IPS DF 6.9 (cell line): ENCODE results near the gene CERT1.

ENCODE experiments used
- DNase-seq: peaks from one replicate; pipeline ENCODE4 v3.0.0-alpha.2; 2013; ENCODE audit warnings: low read depth, low spot score
- H3K27ac ChIP-seq: one replicate; pipeline ENCODE4 v1.5.1; 2013; ENCODE audit warnings: low read length, control low read depth
- H3K27me3 ChIP-seq: 2 replicates; pipeline ENCODE4 v1.6.1; 2013; ENCODE audit warnings: mild to moderate bottlenecking, low read length; ENCODE audit not compliant: control insufficient read depth, insufficient read depth
- H3K36me3 ChIP-seq: 2 replicates; pipeline ENCODE4 v1.6.1; 2013; ENCODE audit warnings: low read length; ENCODE audit not compliant: control insufficient read depth, insufficient read depth
- H3K4me1 ChIP-seq: 2 replicates; pipeline ENCODE4 v1.6.1; 2013; ENCODE audit warnings: low read length; ENCODE audit not compliant: control insufficient read depth, insufficient read depth
- H3K4me3 ChIP-seq: 2 replicates; pipeline ENCODE4 v1.5.1; 2013; ENCODE audit warnings: mild to moderate bottlenecking, low read length
- H3K9me3 ChIP-seq: 2 replicates; pipeline ENCODE4 v1.6.1; 2013; ENCODE audit warnings: low read length, inconsistent platforms; ENCODE audit not compliant: control insufficient read depth, insufficient read depth
- WGBS: extraction: QIAGEN DNeasy Blood & Tissue Kit; methylation state at CpG from one replicate; pipeline ENCODE4 v1.1.7; 2013; ENCODE audit warnings: mixed read lengths, missing lambda C conversion rate; ENCODE audit not compliant: insufficient read length, insufficient coverage; 5-methylcytosine and 5-hydroxymethylcytosine counted together

Gene CERT1

DNA sequence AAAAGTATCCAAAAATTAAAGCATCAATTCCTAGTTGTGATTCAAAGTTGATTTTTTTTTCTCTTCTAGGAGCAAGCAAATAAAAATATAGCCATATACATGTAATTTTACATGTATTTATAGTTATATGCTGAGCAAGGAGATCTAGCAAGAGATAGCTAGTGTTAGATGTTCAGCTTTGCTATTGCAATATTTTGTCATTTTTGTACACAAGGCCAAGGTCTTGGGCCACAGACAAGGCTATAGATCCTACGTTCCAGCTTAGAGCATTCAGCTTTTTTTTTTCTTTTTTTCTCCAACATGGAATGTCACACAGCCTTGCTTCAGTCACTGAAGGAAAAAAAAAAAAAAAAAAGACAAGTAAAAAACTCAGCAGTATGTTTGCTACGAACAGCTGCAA, 137.6 kb downstream of the CERT1 start:
- WGBS, result no CpG with 5 or more reads among the region's 2 CpGs
- H3K4me1 ChIP-seq, result no peaks in the 10 kb centered on the region
- H3K9me3 ChIP-seq, result no peaks in the 10 kb centered on the region
- no peaks in the 10 kb centered on the region for H3K36me3 ChIP-seq
- no peak for DNase-seq
- no peak overlapping the region for H3K27ac ChIP-seq
- no peaks in the 10 kb centered on the region for H3K27me3 ChIP-seq
- H3K4me3 ChIP-seq, result no peak overlapping the region

DNA sequence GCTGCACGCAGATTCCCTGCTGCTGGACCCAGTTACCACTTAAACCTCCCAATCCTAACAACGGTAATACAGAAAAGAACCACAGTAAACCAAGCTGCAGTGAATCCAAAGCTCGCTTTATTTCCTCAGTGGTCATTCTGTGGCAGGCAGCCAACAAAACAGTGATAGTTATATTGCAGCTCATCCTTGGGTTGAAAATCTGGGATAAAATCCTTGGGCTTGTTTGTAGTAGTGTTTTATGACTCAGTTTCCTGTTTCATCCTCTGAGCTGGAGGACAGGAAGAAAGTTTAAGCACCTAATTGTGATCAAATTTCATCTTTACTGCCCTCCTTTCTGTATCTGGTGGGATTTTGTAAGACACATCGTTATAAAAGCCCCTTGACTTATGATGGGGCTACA, 143.0 kb downstream of the CERT1 start:
- no peaks in the 10 kb centered on the region for H3K4me1 ChIP-seq
- no peak overlapping the region for H3K27ac ChIP-seq
- no peak overlapping the region for H3K4me3 ChIP-seq
- no peaks in the 10 kb centered on the region for H3K36me3 ChIP-seq
- no CpG with 5 or more reads among the region's 4 CpGs for WGBS
- no peaks in the 10 kb centered on the region for H3K27me3 ChIP-seq
- no peak for DNase-seq
- H3K9me3 ChIP-seq, result no peaks in the 10 kb centered on the region

DNA sequence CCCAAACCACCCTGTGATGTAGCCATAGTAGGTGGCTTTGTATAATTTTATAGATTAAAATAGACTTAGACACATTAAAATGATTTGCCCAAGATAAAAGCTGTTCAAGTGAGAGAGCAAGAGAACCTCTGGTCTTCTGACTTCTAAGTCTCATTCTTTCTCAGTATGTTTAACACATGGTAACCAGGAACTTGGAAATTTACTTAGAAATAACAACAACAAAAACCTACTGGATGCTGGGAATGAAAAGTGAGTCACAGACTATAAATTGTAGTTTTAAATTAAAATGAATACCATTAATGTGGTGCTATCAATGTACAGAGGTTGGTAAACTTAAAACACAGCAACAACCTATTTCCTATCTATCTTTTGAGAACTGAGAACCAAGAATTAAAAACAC, 144.0 kb downstream of the CERT1 start:
- Histone ChIP-seq H3K36me3 (no peaks in the 10 kb centered on the region), H3K9me3 (no peaks in the 10 kb centered on the region), H3K4me1 (no peaks in the 10 kb centered on the region), H3K27me3 (no peaks in the 10 kb centered on the region), H3K27ac (no peak overlapping the region), H3K4me3 (no peak overlapping the region)
- no peak for DNase-seq

- Histone ChIP-seq H3K27me3 (no peaks in the 10 kb centered on the region), H3K36me3 (no peaks in the 10 kb centered on the region), H3K9me3 (no peaks in the 10 kb centered on the region), H3K4me3 (no peak overlapping the region), H3K4me1 (no peaks in the 10 kb centered on the region), H3K27ac (no peak overlapping the region)
- DNase-seq, result no peak
- no CpG with 5 or more reads among the region's 9 CpGs for WGBS
Observed at GRCh38 chr5:75366787-75367186, 144.6 kb downstream of the CERT1 start.

- Histone ChIP-seq H3K27ac (no peak overlapping the region), H3K36me3 (no peaks in the 10 kb centered on the region; the same call in 1 of the 2 replicates), H3K9me3 (no peaks in the 10 kb centered on the region), H3K27me3 (no peaks in the 10 kb centered on the region), H3K4me3 (no peak overlapping the region), H3K4me1 (no peaks in the 10 kb centered on the region)
- no peak for DNase-seq
- WGBS, result no CpG with 5 or more reads among the region's 1 CpG
Observed at GRCh38 chr5:75365740-75366139, 145.7 kb downstream of the CERT1 start.

DNA sequence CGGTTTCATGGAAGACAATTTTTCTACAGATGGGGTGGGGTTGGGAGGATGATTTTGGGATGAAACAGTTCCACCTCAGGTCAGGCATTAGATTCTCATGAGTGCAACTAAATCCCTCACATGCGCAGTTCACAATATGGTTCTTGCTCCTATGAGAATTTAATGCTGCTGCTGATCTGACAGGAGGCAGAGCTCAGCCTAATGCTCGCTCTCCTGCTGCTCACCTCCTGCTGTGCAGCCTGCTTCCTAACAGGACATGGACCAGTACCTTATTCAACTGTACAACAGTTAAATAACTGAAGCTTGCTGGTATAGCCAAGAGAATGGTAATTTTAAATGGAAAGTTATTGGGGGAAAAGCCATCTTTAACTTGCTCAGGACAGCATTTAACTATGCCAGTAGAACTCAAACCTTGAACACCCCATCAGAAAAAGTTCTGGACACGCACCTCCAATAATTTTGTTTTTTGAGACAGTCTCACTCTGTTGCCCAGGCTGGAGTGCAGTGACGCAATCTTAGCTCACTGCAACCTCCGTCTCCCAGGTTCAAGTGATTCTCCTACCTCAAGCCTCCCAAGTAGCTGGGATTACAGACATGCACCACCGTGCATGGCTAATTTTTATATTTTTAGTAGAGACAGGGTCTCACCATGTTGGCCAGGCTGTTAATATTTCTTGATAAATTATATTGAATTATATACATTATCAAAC, 146.7 kb downstream of the CERT1 start:
- DNase-seq, result no peak
- Histone ChIP-seq H3K4me3 (no peak overlapping the region), H3K4me1 (no peaks in the 10 kb centered on the region), H3K36me3 (peaks cover 6% of the 10 kb centered on the region; the same call in 1 of the 2 replicates), H3K27ac (no peak overlapping the region), H3K9me3 (no peaks in the 10 kb centered on the region), H3K27me3 (no peaks in the 10 kb centered on the region)
- WGBS, result no CpG with 5 or more reads among the region's 7 CpGs

DNA sequence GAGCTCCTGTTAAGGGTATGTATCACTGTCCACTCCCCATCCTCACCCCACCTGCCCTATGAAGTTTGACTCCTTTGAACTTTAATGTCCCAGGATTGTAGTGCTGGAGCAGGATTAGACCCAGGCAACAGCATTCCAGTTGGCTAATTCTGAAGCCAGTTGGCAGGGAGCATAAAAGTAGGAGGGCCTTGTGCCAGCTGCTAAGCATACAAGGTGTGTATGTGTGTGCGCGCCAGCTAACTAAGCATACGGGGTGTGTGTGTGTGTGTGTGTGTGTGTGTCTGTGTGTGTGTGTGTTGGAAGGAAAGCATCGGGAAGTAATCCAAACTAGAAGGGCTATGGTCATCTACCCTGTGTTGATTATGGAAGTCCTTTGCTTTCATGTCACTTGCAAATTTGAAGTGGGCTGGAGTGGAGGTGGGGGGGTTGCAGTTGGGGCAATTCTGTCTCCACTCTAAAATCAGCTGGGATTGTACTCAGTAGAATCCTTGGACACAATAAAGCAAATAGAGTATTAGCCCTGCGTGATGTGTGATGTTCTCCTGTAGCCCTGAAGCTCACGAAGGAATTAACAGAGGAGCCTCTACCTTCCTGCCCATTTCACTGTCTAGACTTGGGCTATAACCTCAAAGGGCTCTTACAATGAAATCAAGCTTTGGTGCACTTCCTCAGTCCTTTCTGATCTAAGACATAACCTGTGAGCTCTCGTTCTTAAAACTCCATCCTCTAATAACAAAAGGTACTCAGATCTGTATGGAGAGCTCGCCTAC, 147.5 kb downstream of the CERT1 start:
- WGBS, result no CpG with 5 or more reads among the region's 8 CpGs
- no peak overlapping the region for H3K27ac ChIP-seq

DNA sequence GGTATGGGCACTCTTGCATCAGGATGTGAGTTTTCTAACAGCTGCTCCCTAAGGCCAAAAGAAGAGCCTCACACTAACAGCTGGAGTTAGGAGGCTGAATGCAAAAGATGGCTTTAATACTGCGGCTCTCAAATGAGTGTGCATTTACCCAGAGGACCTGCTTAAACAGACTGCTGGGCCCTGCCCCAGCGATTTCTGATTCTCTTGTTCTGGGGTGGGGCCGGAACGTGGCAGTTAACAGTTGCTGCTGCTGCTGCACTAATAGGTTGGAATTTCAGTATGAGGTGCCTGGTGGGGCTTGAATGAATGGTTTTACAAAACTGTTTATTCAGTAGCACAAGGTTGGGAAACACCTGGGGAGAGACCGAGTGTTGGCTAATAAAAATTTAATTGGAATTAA, 148.3 kb downstream of the CERT1 start:
- Histone ChIP-seq H3K36me3 (peaks cover 14% of the 10 kb centered on the region; the same call in 1 of the 2 replicates), H3K4me3 (no peak overlapping the region), H3K9me3 (no peaks in the 10 kb centered on the region), H3K27ac (no peak overlapping the region), H3K4me1 (no peaks in the 10 kb centered on the region), H3K27me3 (no peaks in the 10 kb centered on the region)
- DNase-seq, result no peak
- WGBS, result no CpG with 5 or more reads among the region's 5 CpGs

More for the DNA sequence above, 147.5 kb downstream of the CERT1 start:
- Histone ChIP-seq H3K27me3 (no peaks in the 10 kb centered on the region), H3K4me1 (no peaks in the 10 kb centered on the region), H3K36me3 (peaks cover 14% of the 10 kb centered on the region; the same call in 1 of the 2 replicates), H3K4me3 (no peak overlapping the region), H3K9me3 (no peaks in the 10 kb centered on the region)
- DNase-seq, result no peak

GRCh38 chr5:75362474-75362975, 148.9 kb downstream of the CERT1 start:
- DNase-seq, result no peak
- no peaks in the 10 kb centered on the region for H3K4me1 ChIP-seq
- H3K27me3 ChIP-seq, result no peaks in the 10 kb centered on the region
- H3K36me3 ChIP-seq, result peaks cover 15% of the 10 kb centered on the region; the same call in 1 of the 2 replicates
- no peaks in the 10 kb centered on the region for H3K9me3 ChIP-seq
- no peak overlapping the region for H3K27ac ChIP-seq
- no peak overlapping the region for H3K4me3 ChIP-seq
- no CpG with 5 or more reads among the region's 4 CpGs for WGBS

DNA sequence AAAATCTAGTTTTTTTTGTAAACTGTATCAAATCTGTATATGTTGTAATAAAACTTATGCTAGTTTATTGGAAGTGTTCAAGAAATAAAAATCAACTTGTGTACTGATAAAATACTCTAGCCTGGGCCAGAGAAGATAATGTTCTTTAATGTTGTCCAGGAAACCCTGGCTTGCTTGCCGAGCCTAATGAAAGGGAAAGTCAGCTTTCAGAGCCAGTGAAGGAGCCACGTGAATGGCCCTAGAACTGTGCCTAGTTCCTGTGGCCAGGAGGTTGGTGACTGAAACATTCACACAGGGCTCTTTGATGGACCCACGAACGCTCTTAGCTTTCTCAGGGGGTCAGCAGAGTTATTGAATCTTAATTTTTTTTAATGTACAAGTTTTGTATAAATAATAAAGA, 150.1 kb downstream of the CERT1 start:
- Histone ChIP-seq H3K27me3 (no peaks in the 10 kb centered on the region), H3K4me1 (no peaks in the 10 kb centered on the region), H3K27ac (no peak overlapping the region), H3K9me3 (no peaks in the 10 kb centered on the region), H3K36me3 (peaks cover 25% of the 10 kb centered on the region), H3K4me3 (no peak overlapping the region)
- no peak for DNase-seq
- WGBS, result no CpG with 5 or more reads among the region's 4 CpGs
